ENCODE data around the gene RAD51B.

- TF ChIP-seq CTCF (IDR thresholded peaks at IDR 0.05): no peak
- TF ChIP-seq POLR2A (IDR thresholded peaks at IDR 0.05): no peak
Observed at GRCh38 chr14:68677901-68678300, 858.3 kb downstream of the RAD51B start.
